ENCODE data around the gene MYL10. TPM values are rescaled to one million over a fixed set of nuclear protein-coding genes. Genes with fewer than 3 reads are reported as not detected.

The MYL10 gene
- total RNA-seq, 1 experiment from 2014 or later = not detected

DNA sequence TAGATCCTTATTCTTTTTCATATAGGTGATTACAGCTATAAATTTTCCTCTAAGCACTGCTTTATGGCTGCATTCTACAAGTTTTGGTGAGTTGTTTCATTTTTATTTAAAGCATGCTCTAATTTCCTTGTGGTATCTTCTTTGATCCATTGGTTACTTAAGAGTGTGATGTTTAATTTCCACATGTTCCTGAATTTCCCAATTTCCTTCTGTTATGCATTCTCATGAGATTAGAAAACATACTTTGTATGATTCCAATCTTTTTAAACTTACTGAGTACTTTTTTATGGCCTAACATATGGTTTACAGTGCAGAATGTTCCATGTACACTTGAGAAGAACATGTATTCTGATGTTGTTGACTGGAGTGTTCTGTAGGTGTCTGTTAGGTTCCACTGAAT, 53.4 kb downstream of the MYL10 start:
- intact Hi-C loops (cut with micrococcal nuclease) = no loop called here
- Histone ChIP-seq H3K9me3 (ENCODE audit: control insufficient read depth in 1 of 2, insufficient read depth in 1 of 2, low read depth in 1 of 2, low read length in 2 of 2) (0 out of 4 replicates have a peak, but pooled peaks cover 0 to 3% of the 10 kb centered on the region in 2 experiments), H3K79me2 (ENCODE audit: insufficient read depth, low read length) (no peaks in the 10 kb centered on the region), H3K27me3 (ENCODE audit: insufficient read depth, low read length) (no peaks in the 10 kb centered on the region), H3K4me2 (ENCODE audit: low read length) (no peak overlapping the region), H3K9ac (ENCODE audit: low read length) (no peak overlapping the region), H3K4me3 (replicated peaks in 1 of 2; ENCODE audit: low read depth in 1 of 2, low read length in 2 of 2) (no peak overlapping the region), H3K4me1 (ENCODE audit: control insufficient read depth in 1 of 2, insufficient read depth in 2 of 2, low read length in 2 of 2) (peaks cover 0 to 8% of the 10 kb centered on the region in 2 experiments; a peak in 1 of 4 replicates), H4K20me1 (ENCODE audit: insufficient read depth) (no peaks in the 10 kb centered on the region), H2AFZ (ENCODE audit: low read depth, low read length, poor library complexity, severe bottlenecking) (no peak overlapping the region), H3K36me3 (ENCODE audit: control insufficient read depth in 1 of 2, insufficient read depth in 2 of 2, low read length in 2 of 2) (no peaks in the 10 kb centered on the region), H3K27ac (ENCODE audit: low read depth, low read length) (no peak overlapping the region), H3K9me2 (ENCODE audit: insufficient read depth) (no peaks in the 10 kb centered on the region)
- ChIA-PET POLR2A (no interaction called here), CTCF (no interaction called here), RAD21 (ENCODE audit: low non-redundant PET in 1 of 2, low total read pairs in 2 of 2, uncharacterized antibody in 2 of 2, unreplicated experiment in 2 of 2) (interaction anchor here in 1 of 2 experiments (0.7 kb wide), 1 partner anchor 32 kb away, joined by 3 read pairs; no protein-coding TSS in a partner anchor)
- TF ChIP-seq CEBPB (IDR thresholded peaks at IDR 0.05; ENCODE audit: low read depth) = no peak
- TF ChIP-seq, protein P1, sequence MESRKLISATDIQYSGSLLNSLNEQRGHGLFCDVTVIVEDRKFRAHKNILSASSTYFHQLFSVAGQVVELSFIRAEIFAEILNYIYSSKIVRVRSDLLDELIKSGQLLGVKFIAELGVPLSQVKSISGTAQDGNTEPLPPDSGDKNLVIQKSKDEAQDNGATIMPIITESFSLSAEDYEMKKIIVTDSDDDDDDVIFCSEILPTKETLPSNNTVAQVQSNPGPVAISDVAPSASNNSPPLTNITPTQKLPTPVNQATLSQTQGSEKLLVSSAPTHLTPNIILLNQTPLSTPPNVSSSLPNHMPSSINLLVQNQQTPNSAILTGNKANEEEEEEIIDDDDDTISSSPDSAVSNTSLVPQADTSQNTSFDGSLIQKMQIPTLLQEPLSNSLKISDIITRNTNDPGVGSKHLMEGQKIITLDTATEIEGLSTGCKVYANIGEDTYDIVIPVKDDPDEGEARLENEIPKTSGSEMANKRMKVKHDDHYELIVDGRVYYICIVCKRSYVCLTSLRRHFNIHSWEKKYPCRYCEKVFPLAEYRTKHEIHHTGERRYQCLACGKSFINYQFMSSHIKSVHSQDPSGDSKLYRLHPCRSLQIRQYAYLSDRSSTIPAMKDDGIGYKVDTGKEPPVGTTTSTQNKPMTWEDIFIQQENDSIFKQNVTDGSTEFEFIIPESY (IDR thresholded peaks at IDR 0.05; ENCODE audit: extremely low read depth, insufficient replicate concordance, low read length) = no peak
- no peak for TF ChIP-seq ZFX (IDR thresholded peaks at IDR 0.05)
- TF ChIP-seq, protein P2, sequence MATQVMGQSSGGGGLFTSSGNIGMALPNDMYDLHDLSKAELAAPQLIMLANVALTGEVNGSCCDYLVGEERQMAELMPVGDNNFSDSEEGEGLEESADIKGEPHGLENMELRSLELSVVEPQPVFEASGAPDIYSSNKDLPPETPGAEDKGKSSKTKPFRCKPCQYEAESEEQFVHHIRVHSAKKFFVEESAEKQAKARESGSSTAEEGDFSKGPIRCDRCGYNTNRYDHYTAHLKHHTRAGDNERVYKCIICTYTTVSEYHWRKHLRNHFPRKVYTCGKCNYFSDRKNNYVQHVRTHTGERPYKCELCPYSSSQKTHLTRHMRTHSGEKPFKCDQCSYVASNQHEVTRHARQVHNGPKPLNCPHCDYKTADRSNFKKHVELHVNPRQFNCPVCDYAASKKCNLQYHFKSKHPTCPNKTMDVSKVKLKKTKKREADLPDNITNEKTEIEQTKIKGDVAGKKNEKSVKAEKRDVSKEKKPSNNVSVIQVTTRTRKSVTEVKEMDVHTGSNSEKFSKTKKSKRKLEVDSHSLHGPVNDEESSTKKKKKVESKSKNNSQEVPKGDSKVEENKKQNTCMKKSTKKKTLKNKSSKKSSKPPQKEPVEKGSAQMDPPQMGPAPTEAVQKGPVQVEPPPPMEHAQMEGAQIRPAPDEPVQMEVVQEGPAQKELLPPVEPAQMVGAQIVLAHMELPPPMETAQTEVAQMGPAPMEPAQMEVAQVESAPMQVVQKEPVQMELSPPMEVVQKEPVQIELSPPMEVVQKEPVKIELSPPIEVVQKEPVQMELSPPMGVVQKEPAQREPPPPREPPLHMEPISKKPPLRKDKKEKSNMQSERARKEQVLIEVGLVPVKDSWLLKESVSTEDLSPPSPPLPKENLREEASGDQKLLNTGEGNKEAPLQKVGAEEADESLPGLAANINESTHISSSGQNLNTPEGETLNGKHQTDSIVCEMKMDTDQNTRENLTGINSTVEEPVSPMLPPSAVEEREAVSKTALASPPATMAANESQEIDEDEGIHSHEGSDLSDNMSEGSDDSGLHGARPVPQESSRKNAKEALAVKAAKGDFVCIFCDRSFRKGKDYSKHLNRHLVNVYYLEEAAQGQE (IDR thresholded peaks at IDR 0.05; ENCODE audit: low read depth) = no peak
- TF ChIP-seq, protein P3, sequence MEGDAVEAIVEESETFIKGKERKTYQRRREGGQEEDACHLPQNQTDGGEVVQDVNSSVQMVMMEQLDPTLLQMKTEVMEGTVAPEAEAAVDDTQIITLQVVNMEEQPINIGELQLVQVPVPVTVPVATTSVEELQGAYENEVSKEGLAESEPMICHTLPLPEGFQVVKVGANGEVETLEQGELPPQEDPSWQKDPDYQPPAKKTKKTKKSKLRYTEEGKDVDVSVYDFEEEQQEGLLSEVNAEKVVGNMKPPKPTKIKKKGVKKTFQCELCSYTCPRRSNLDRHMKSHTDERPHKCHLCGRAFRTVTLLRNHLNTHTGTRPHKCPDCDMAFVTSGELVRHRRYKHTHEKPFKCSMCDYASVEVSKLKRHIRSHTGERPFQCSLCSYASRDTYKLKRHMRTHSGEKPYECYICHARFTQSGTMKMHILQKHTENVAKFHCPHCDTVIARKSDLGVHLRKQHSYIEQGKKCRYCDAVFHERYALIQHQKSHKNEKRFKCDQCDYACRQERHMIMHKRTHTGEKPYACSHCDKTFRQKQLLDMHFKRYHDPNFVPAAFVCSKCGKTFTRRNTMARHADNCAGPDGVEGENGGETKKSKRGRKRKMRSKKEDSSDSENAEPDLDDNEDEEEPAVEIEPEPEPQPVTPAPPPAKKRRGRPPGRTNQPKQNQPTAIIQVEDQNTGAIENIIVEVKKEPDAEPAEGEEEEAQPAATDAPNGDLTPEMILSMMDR (IDR thresholded peaks at IDR 0.05 in 2 of 3, conservative IDR thresholded peaks at IDR 0.05 in 1 of 3; ENCODE audit: borderline replicate concordance in 1 of 3, insufficient read depth in 1 of 3, low read depth in 2 of 3, low read length in 2 of 3) = no peak
- no peak for TF ChIP-seq FOSL1 (IDR thresholded peaks at IDR 0.05; ENCODE audit: low read depth)
- TF ChIP-seq ZNF274 (IDR thresholded peaks at IDR 0.05; ENCODE audit: low read depth, low read length) = no peak
- no peak for TF ChIP-seq POLR2AphosphoS5 (IDR thresholded peaks at IDR 0.05; ENCODE audit: low read depth, low read length)
- TF ChIP-seq SIN3A (IDR thresholded peaks at IDR 0.05; ENCODE audit: low read depth) = no peak
- no peak for TF ChIP-seq YY1 (IDR thresholded peaks at IDR 0.05; ENCODE audit: extremely low read depth, insufficient replicate concordance, low read depth, low read length)
- TF ChIP-seq EGR1 (IDR thresholded peaks at IDR 0.05; ENCODE audit: low read depth) = no peak
- TF ChIP-seq SRF (IDR thresholded peaks at IDR 0.05; ENCODE audit: low read depth) = no peak
- TF ChIP-seq RAD21 (IDR thresholded peaks at IDR 0.05; ENCODE audit: low read depth) = no peak
- TF ChIP-seq ELF1 (IDR thresholded peaks at IDR 0.05; ENCODE audit: borderline replicate concordance, low read depth) = no peak
- no peak for DNase-seq (ENCODE audit: low read depth, low spot score)
- no peak for ATAC-seq
- no TSS peak for BruUV-seq (replicated peaks)
